ENCODE measurements around the gene CCR5AS.

The CCR5AS gene

DNA sequence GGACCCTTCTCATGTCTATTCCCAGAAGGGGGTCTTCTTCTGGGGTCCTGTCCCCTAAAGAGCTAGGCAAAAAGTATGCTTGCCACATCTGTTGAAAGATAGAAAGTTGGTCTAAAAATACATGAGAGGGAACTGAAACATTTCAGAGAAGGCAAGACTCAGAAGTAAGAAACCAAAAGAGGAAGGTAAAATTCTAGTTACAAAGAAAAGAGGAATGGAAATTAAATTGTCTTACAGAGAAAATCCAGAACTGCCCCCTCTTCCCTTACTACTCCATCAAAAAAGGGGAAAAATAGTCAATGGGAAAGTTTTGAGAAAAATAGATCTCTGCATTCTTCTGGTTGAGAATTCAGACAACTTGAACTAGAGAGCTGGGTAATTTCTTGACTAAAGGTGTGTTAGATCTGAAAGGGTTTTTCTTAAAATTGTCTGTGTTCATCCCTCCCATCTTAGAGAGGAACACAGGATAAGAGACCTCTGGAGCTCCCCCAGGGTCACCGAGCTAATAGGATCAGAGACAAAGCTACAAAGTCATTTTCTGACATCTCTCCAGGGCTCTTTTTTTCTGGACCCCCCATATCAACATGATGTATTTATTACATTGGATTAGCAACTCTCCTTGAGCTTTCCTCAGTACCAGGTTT lies 85.3 kb downstream of the CCR5AS start:
- intact Hi-C loops (cut with DNase I) = no loop called here
- no peak overlapping the region for H3K9ac ChIP-seq (ENCODE audit: low read length in 3 of 3)
- H3K9me3 ChIP-seq (ENCODE audit: control insufficient read depth in 2 of 3, insufficient read depth in 1 of 3, low read length in 3 of 3) = no peaks in the 10 kb centered on the region
- DNase-seq = no peak
- H3K4me3 ChIP-seq (ENCODE audit: low read length in 3 of 3) = no peak overlapping the region
- no peak for FAIRE-seq
- no peaks in the 10 kb centered on the region for H3K36me3 ChIP-seq (ENCODE audit: control insufficient read depth in 2 of 3, insufficient read depth in 3 of 3, low read length in 3 of 3)
- TF ChIP-seq, protein P1, sequence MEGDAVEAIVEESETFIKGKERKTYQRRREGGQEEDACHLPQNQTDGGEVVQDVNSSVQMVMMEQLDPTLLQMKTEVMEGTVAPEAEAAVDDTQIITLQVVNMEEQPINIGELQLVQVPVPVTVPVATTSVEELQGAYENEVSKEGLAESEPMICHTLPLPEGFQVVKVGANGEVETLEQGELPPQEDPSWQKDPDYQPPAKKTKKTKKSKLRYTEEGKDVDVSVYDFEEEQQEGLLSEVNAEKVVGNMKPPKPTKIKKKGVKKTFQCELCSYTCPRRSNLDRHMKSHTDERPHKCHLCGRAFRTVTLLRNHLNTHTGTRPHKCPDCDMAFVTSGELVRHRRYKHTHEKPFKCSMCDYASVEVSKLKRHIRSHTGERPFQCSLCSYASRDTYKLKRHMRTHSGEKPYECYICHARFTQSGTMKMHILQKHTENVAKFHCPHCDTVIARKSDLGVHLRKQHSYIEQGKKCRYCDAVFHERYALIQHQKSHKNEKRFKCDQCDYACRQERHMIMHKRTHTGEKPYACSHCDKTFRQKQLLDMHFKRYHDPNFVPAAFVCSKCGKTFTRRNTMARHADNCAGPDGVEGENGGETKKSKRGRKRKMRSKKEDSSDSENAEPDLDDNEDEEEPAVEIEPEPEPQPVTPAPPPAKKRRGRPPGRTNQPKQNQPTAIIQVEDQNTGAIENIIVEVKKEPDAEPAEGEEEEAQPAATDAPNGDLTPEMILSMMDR (IDR thresholded peaks at IDR 0.05; ENCODE audit: borderline replicate concordance, extremely low read depth, insufficient read depth) = no peak
- no peaks in the 10 kb centered on the region for H3K4me1 ChIP-seq (ENCODE audit: control insufficient read depth in 2 of 3, insufficient read depth in 2 of 3, low read depth in 1 of 3, low read length in 3 of 3)
- no peaks in the 10 kb centered on the region for H3K27me3 ChIP-seq (ENCODE audit: control insufficient read depth, insufficient read depth, low read length)
- H3K27ac ChIP-seq (ENCODE audit: low read depth in 2 of 2, low read length in 2 of 2) = no peak overlapping the region

- Histone ChIP-seq H3K27ac (ENCODE audit: low read depth in 2 of 2, low read length in 2 of 2) (no peak overlapping the region), H3K4me1 (ENCODE audit: control insufficient read depth in 2 of 3, insufficient read depth in 2 of 3, low read depth in 1 of 3, low read length in 3 of 3) (no peaks in the 10 kb centered on the region), H3K4me3 (ENCODE audit: low read length in 3 of 3) (no peak overlapping the region), H3K27me3 (ENCODE audit: control insufficient read depth, insufficient read depth, low read length) (no peaks in the 10 kb centered on the region), H3K9me3 (ENCODE audit: control insufficient read depth in 2 of 3, insufficient read depth in 1 of 3, low read length in 3 of 3) (no peaks in the 10 kb centered on the region), H3K36me3 (ENCODE audit: control insufficient read depth in 2 of 3, insufficient read depth in 3 of 3, low read length in 3 of 3) (no peaks in the 10 kb centered on the region), H3K9ac (ENCODE audit: low read length in 3 of 3) (no peak overlapping the region)
- DNase-seq (no peak), FAIRE-seq (no peak)
- intact Hi-C loops (cut with DNase I) = no loop called here
- TF ChIP-seq, protein P1 (IDR thresholded peaks at IDR 0.05; ENCODE audit: borderline replicate concordance, extremely low read depth, insufficient read depth) = no peak
Observed at GRCh38 chr3:46318207-46318927, 88.5 kb downstream of the CCR5AS start.

- FAIRE-seq = no peak
- intact Hi-C loops (cut with DNase I) = no loop called here
- Histone ChIP-seq H3K9ac (ENCODE audit: low read length in 3 of 3) (no peak overlapping the region), H3K4me3 (ENCODE audit: low read length in 3 of 3) (no peak overlapping the region), H3K27me3 (ENCODE audit: control insufficient read depth, insufficient read depth, low read length) (no peaks in the 10 kb centered on the region), H3K4me1 (ENCODE audit: control insufficient read depth in 2 of 3, insufficient read depth in 2 of 3, low read depth in 1 of 3, low read length in 3 of 3) (no peaks in the 10 kb centered on the region), H3K27ac (ENCODE audit: low read depth in 2 of 2, low read length in 2 of 2) (no peak overlapping the region), H3K9me3 (ENCODE audit: control insufficient read depth in 2 of 3, insufficient read depth in 1 of 3, low read length in 3 of 3) (no peaks in the 10 kb centered on the region), H3K36me3 (ENCODE audit: control insufficient read depth in 2 of 3, insufficient read depth in 3 of 3, low read length in 3 of 3) (no peaks in the 10 kb centered on the region)
- TF ChIP-seq, protein P1 (IDR thresholded peaks at IDR 0.05; ENCODE audit: borderline replicate concordance, extremely low read depth, insufficient read depth) = no peak
- DNase-seq = no peak
Observed at GRCh38 chr3:46316206-46316605, 90.7 kb downstream of the CCR5AS start.

Data from kidney (tissue), 13 donors.